Activated T-cell treated with anti-CD3 and anti-CD28 coated beads, Interleukin-2, amount 50 U/mL, for 1 hour (primary cell): ENCODE data around the gene CHRDL1.

ENCODE experiments used
- DNase-seq: peaks from one replicate; pipeline ENCODE4 v3.0.0-alpha.2; 2020

Gene CHRDL1

GRCh38 chrX:110646386-110646785 is 149.2 kb downstream of the CHRDL1 start:
- DNase-seq = no peak
